Breast epithelium (tissue), 3 donors: Measurements from ENCODE around the gene MT1B.

Source experiments
- POLR2A ChIP-seq: fragments of 450-650 bp; IDR thresholded peaks from one replicate; pipeline ENCODE4 v1.6.1; 2016; ENCODE audit warnings: antibody characterized with exemption, mild to moderate bottlenecking, moderate library complexity
- TF ChIP-seq, protein P1 (sequence below), 3 donors: fragments of 450-650 bp; IDR thresholded peaks; one replicate each; pipeline ENCODE4 v1.5.1; 2016 to 2017; ENCODE audit warnings: antibody characterized with exemption in 3 of 3, mild to moderate bottlenecking in 3 of 3, moderate library complexity in 3 of 3

- TF ChIP-seq, protein P1, sequence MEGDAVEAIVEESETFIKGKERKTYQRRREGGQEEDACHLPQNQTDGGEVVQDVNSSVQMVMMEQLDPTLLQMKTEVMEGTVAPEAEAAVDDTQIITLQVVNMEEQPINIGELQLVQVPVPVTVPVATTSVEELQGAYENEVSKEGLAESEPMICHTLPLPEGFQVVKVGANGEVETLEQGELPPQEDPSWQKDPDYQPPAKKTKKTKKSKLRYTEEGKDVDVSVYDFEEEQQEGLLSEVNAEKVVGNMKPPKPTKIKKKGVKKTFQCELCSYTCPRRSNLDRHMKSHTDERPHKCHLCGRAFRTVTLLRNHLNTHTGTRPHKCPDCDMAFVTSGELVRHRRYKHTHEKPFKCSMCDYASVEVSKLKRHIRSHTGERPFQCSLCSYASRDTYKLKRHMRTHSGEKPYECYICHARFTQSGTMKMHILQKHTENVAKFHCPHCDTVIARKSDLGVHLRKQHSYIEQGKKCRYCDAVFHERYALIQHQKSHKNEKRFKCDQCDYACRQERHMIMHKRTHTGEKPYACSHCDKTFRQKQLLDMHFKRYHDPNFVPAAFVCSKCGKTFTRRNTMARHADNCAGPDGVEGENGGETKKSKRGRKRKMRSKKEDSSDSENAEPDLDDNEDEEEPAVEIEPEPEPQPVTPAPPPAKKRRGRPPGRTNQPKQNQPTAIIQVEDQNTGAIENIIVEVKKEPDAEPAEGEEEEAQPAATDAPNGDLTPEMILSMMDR (IDR thresholded peaks at IDR 0.05) = no peak
- no peak for TF ChIP-seq POLR2A
These were observed 27.5 kb downstream of the MT1B start for GRCh38 chr16:56679078-56679730.
